LNCaP clone FGC (cell line): Measurements from ENCODE around the gene MAMSTR.

ENCODE experiments used
- DNase-seq: peaks from one replicate; pipeline ENCODE4 v3.0.0-alpha.2; 2011; ENCODE audit warnings: low read depth
- H3K4me3 ChIP-seq: 2 replicates; pipeline ENCODE4 v1.5.1; 2011; ENCODE audit warnings: mild to moderate bottlenecking, low read depth, low read length, control low read depth
- CTCF ChIP-seq: IDR thresholded peaks from 2 replicates; pipeline ENCODE4 v1.5.1; 2012; ENCODE audit warnings: mild to moderate bottlenecking; ENCODE audit not compliant: control insufficient read depth, insufficient read depth; ENCODE audit errors: extremely low read depth

Gene MAMSTR

GRCh38 chr19:48716562-48717291 lies 2.8 kb downstream of the MAMSTR start:
- no peak overlapping the region for H3K4me3 ChIP-seq
- no peak for DNase-seq
- TF ChIP-seq CTCF, result no peak

- no peak overlapping the region for H3K4me3 ChIP-seq
- DNase-seq, result no peak
- TF ChIP-seq CTCF, result no peak
Measured at GRCh38 chr19:48715681-48716171, 3.8 kb downstream of the MAMSTR start.

GRCh38 chr19:48714759-48715675 lies 4.5 kb downstream of the MAMSTR start:
- no peak for TF ChIP-seq CTCF
- DNase-seq, result no peak
- peak overlapping the region; percentile 68 for H3K4me3 ChIP-seq

DNA sequence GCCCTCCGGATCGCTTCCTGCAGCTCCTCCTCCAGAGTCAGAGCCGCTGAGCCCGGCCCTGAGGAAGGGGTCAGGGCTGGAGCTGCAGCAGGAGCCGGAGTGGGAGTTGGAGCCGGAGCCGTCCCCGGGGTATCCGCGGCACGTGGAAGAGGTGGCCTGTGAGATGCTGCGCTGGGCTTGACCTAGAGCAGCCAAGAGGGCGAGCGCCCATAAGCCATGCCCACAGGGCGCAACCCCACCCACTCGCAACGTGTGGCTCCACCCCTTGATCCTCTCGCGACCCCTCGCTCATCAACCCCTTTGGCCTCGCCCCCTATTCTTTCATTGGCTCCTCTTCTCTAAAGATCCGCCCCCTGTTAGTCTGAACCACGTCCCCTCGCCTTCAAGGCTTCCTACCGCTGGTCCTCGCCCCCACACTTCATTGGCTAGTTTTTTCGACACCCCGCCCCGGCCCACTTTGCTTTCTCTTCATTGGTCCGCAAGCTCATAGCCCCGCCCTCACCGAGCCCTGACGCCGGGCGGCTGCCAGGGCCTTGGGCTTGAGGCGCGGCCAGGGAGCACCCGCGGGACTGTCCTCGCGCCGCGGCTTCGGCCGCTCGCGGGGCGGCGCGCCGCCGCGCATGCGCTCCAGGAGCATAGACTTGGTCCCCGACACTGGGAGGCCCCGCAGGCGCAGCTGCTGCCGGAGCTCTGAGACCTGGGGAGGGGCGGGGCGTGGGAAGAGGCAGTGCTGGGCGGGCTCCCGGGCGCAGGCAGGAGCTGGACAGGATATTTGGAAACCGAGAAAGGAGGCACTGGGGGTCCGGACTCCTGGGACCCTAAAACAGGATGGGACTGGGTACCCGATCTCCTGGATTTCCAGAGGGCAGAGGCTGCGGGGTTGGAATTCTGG lies 5.4 kb downstream of the MAMSTR start:
- no peak for TF ChIP-seq CTCF
- peak overlapping the region; percentile 69 for H3K4me3 ChIP-seq
- DNase-seq, result peak; percentile 93

- no peak for TF ChIP-seq CTCF
- no peak for DNase-seq
- H3K4me3 ChIP-seq, result peak overlapping the region; percentile 69
Measured at GRCh38 chr19:48713041-48713863, 6.3 kb downstream of the MAMSTR start.
